Measurements from ENCODE around the gene POU2F1.

GRCh38 chr1:167178831-167179230 lies 41.9 kb upstream of the POU2F1 start:
- no peak for TF ChIP-seq CTCF (IDR thresholded peaks at IDR 0.05)
- TF ChIP-seq POLR2A (IDR thresholded peaks at IDR 0.05): no peak

Measured in Peyer's patch (tissue), 4 donors.